ENCODE results near the gene RBMS1. TPM values are rescaled to one million over a fixed set of nuclear protein-coding genes. Genes with fewer than 3 reads are reported as not detected.

Gene RBMS1
- polyA plus RNA-seq, 2 of the 4 experiments (the other 2 are of a cell fraction): 51.9 to 108 TPM

DNA sequence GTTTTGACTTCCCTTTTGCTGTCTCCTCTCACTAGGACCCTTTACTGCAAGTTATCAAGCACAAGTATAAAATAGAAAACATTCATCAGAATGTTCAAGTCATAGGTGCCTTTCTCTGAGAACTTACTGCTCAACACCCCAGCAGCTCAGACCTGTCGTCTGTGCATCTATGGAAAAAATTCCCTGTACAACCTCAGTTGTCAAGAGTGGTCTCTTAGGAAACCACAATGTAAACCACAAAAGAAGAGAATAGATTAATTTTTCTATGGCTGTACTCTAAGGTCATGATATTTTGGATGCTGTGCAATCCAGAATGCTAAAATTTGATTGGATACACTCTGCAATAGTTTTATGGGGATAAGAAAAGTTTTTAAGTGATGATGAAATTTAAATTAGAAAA lies 84.1 kb downstream of the RBMS1 start:
- Histone ChIP-seq H3K9me3 (no peaks in the 10 kb centered on the region), H3K27ac (0 out of 6 replicates have a peak overlapping the region, but pooled peaks of 1 of the 2 experiments have one; percentile 14), H3K4me2 (no peak overlapping the region), H3K4me1 (peaks cover 42% of the 10 kb centered on the region), H3K4me3 (no peak overlapping the region)
- no peak for DNase-seq (ENCODE audit: low read depth in 1 of 2, low spot score in 1 of 2)
- no peak for ATAC-seq
- WGBS (ENCODE audit: missing lambda C conversion rate): 90% methylated on average over 1 of the region's 1 CpG
- TF ChIP-seq RNF2 (IDR thresholded peaks at IDR 0.05; ENCODE audit: borderline replicate concordance, low read depth) (no peak), JUNB (IDR thresholded peaks at IDR 0.05) (no peak), CTCF (IDR thresholded peaks at IDR 0.05) (no peak), FOSB (CRISPR knock-in tag; IDR thresholded peaks at IDR 0.05) (no peak), MAZ (IDR thresholded peaks at IDR 0.05; ENCODE audit: borderline replicate concordance, low read depth, low read length) (no peak), FOXS1 (CRISPR knock-in tag; IDR thresholded peaks at IDR 0.05) (no peak), NPAS2 (CRISPR knock-in tag; IDR thresholded peaks at IDR 0.05; ENCODE audit: borderline replicate concordance) (no peak), MYC (IDR thresholded peaks at IDR 0.05; ENCODE audit: borderline replicate concordance, low read length) (no peak)
- TF ChIP-seq, protein P1, sequence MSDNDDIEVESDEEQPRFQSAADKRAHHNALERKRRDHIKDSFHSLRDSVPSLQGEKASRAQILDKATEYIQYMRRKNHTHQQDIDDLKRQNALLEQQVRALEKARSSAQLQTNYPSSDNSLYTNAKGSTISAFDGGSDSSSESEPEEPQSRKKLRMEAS (IDR thresholded peaks at IDR 0.05): no peak
- FAIRE-seq: no peak
- CTCF ChIA-PET: no interaction called here
- POLR2A ChIA-PET: no interaction called here

DNA sequence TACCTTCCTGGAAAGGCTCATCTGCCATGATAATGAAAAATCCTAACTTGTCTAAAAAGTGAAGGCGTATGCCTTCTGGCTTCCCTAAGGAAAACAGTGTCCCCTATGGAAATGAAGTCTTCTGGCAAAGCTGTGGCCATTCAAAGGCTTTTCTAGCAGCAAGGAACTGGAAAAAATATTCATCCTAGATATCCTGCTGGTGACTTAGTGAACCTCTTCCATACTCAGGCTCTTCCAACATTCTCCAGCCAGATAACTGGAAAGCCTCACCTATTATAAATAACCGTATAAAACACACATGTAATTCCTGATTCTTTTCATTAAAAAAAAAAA lies 84.7 kb downstream of the RBMS1 start:
- Histone ChIP-seq H3K9me3 (no peaks in the 10 kb centered on the region), H3K4me1 (peaks cover 47% of the 10 kb centered on the region), H3K27ac (peak overlapping the region; percentile 91 to 99; a peak in 5 of 6 replicates), H3K4me2 (peak overlapping the region; percentile 96), H3K4me3 (no peak overlapping the region)
- ATAC-seq (peak in 1 of 2 experiments; percentile 24; a peak in 3 of 6 replicates), DNase-seq (ENCODE audit: low read depth in 1 of 2, low spot score in 1 of 2) (no peak), FAIRE-seq (no peak)
- CTCF ChIA-PET: interaction anchor here (1.0 kb wide), 1 partner anchor 32 kb away, joined by 3 read pairs; no protein-coding TSS in a partner anchor
- TF ChIP-seq MAFK (IDR thresholded peaks at IDR 0.05; ENCODE audit: partially characterized antibody): no peak
- no peak for TF ChIP-seq EHMT2 (IDR thresholded peaks at IDR 0.05; ENCODE audit: low read depth)
- no peak for TF ChIP-seq CHD4 (IDR thresholded peaks at IDR 0.05; ENCODE audit: borderline replicate concordance)
- TF ChIP-seq ZNF302 (CRISPR knock-in tag; IDR thresholded peaks at IDR 0.05): no peak
- TF ChIP-seq BHLHE40 (IDR thresholded peaks at IDR 0.05; ENCODE audit: low read depth, low read length): no peak
- no peak for TF ChIP-seq RCOR1 (IDR thresholded peaks at IDR 0.05; ENCODE audit: low read depth, low read length)
- no peak for TF ChIP-seq PHF8 (IDR thresholded peaks at IDR 0.05; ENCODE audit: borderline replicate concordance, low read depth)
- no peak for TF ChIP-seq E2F6 (IDR thresholded peaks at IDR 0.05; ENCODE audit: borderline replicate concordance, low read depth)
- no peak for TF ChIP-seq POLR2A (IDR thresholded peaks at IDR 0.05; ENCODE audit: low read length)
- TF ChIP-seq, protein P2, sequence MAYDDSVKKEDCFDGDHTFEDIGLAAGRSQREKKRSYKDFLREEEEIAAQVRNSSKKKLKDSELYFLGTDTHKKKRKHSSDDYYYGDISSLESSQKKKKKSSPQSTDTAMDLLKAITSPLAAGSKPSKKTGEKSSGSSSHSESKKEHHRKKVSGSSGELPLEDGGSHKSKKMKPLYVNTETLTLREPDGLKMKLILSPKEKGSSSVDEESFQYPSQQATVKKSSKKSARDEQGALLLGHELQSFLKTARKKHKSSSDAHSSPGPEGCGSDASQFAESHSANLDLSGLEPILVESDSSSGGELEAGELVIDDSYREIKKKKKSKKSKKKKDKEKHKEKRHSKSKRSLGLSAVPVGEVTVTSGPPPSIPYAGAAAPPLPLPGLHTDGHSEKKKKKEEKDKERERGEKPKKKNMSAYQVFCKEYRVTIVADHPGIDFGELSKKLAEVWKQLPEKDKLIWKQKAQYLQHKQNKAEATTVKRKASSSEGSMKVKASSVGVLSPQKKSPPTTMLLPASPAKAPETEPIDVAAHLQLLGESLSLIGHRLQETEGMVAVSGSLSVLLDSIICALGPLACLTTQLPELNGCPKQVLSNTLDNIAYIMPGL (CRISPR knock-in tag; IDR thresholded peaks at IDR 0.05; ENCODE audit: borderline replicate concordance): no peak
- WGBS (ENCODE audit: missing lambda C conversion rate): 80% methylated on average over 2 of the region's 2 CpGs
- POLR2A ChIA-PET: no interaction called here
